HG02623 (cell line): ENCODE data around the gene PIP5KL1.
A peak's percentile ranks its signal among the peaks of the same experiment; 100 is the strongest.

Source experiments
- ATAC-seq: cut with Tn5 transposase; IDR thresholded peaks from one replicate; pipeline ENCODE4 v1.9.1; 2021; ENCODE audit warnings: moderate library complexity; ENCODE audit not compliant: unreplicated experiment

The PIP5KL1 gene

GRCh38 chr9:127930231-127931091 lies at the start of gene PIP5KL1:
Gene PIP5KL1, minus strand, starts transcription at chr9:127930777. Its CDS starts 25 bp downstream, at chr9:127930752.
- peak; percentile 80 for ATAC-seq

GRCh38 chr9:127980060-127980705 lies 49.6 kb upstream of the PIP5KL1 start:
- peak; percentile 24 for ATAC-seq

- ATAC-seq, result no peak
Measured at GRCh38 chr9:127979333-127980059, 48.9 kb upstream of the PIP5KL1 start.

GRCh38 chr9:127979015-127979332 lies 48.4 kb upstream of the PIP5KL1 start:
- ATAC-seq, result no peak

- ATAC-seq, result no peak
Measured at GRCh38 chr9:127977884-127978647, 47.5 kb upstream of the PIP5KL1 start.

- ATAC-seq, result no peak
Measured at GRCh38 chr9:127977009-127977883, 46.7 kb upstream of the PIP5KL1 start.

- no peak for ATAC-seq
Measured at GRCh38 chr9:127976498-127976897, 45.9 kb upstream of the PIP5KL1 start.

- ATAC-seq, result no peak
Measured at GRCh38 chr9:127975376-127976315, 45.1 kb upstream of the PIP5KL1 start.

GRCh38 chr9:127974769-127975261 lies 44.2 kb upstream of the PIP5KL1 start:
- ATAC-seq, result no peak

- ATAC-seq, result no peak
Measured at GRCh38 chr9:127974001-127974768, 43.6 kb upstream of the PIP5KL1 start.

GRCh38 chr9:127973169-127974000 lies 42.8 kb upstream of the PIP5KL1 start:
- ATAC-seq, result no peak

- no peak for ATAC-seq
Measured at GRCh38 chr9:127972236-127972871, 41.8 kb upstream of the PIP5KL1 start.

- ATAC-seq, result no peak
Measured at GRCh38 chr9:127971357-127972235, 41.0 kb upstream of the PIP5KL1 start.

GRCh38 chr9:127970401-127971313 lies 40.1 kb upstream of the PIP5KL1 start:
- peak; percentile 78 for ATAC-seq
